Smooth muscle cell (in vitro differentiated cells): ENCODE results near the gene PSMA3. TPM values are rescaled to one million over a fixed set of nuclear protein-coding genes. Genes with fewer than 3 reads are reported as not detected.

Source experiments
- DNase-seq: peaks from one replicate; lab custom pipeline; 2025; ENCODE audit not compliant: unreplicated experiment; lab: John Stamatoyannopoulos, UW
- H2AFZ ChIP-seq: fragments of 200-600 bp; sonication (generic); 2 replicates; pipeline ENCODE4 v1.6.0; 2016; ENCODE audit warnings: antibody characterized with exemption, low read depth, mild to moderate bottlenecking
- H3F3A ChIP-seq: fragments of 200-600 bp; sonication (generic); 2 replicates; pipeline ENCODE4 v1.6.0; 2017; ENCODE audit warnings: antibody characterized with exemption, low read depth
- H3K27ac ChIP-seq: fragments of 200-600 bp; sonication (generic); 2 replicates; pipeline ENCODE4 v1.5.1; 2016; ENCODE audit warnings: low read depth, mild to moderate bottlenecking
- H3K27me3 ChIP-seq: fragments of 200-600 bp; sonication (generic); 2 replicates; pipeline ENCODE4 v1.6.1; 2016; ENCODE audit warnings: low read depth, mild to moderate bottlenecking
- H3K36me3 ChIP-seq: fragments of 200-600 bp; sonication (generic); 2 replicates; pipeline ENCODE4 v1.5.1; 2016; ENCODE audit warnings: low read depth
- H3K4me1 ChIP-seq: fragments of 200-600 bp; sonication (generic); 2 replicates; pipeline ENCODE4 v1.5.1; 2016; ENCODE audit warnings: low read depth
- H3K4me2 ChIP-seq: fragments of 200-600 bp; sonication (generic); 2 replicates; pipeline ENCODE4 v1.6.0; 2016; ENCODE audit warnings: mild to moderate bottlenecking
- H3K4me3 ChIP-seq: fragments of 200-600 bp; sonication (generic); 2 replicates; pipeline ENCODE4 v1.5.1; 2016; ENCODE audit warnings: mild to moderate bottlenecking
- H3K79me2 ChIP-seq: fragments of 200-600 bp; sonication (generic); 2 replicates; pipeline ENCODE4 v1.6.0; 2016; ENCODE audit warnings: low read depth, mild to moderate bottlenecking
- H3K9ac ChIP-seq: fragments of 200-600 bp; sonication (generic); 2 replicates; pipeline ENCODE4 v1.6.0; 2016; ENCODE audit warnings: low read depth
- H3K9me3 ChIP-seq: fragments of 200-600 bp; sonication (generic); replicated peaks from 2 replicates; pipeline ENCODE4 v1.5.1; 2016; ENCODE audit warnings: low read depth
- H4K20me1 ChIP-seq: fragments of 200-600 bp; sonication (generic); 2 replicates; pipeline ENCODE4 v1.6.0; 2016; ENCODE audit warnings: low read depth
- CTCF ChIP-seq: fragments of 200-600 bp; sonication (generic); IDR thresholded peaks from 2 replicates; pipeline ENCODE4 v1.5.1; 2017; ENCODE audit warnings: borderline replicate concordance, mild to moderate bottlenecking, antibody characterized with exemption; ENCODE audit not compliant: insufficient read depth, poor library complexity, severe bottlenecking
- WGBS: methylation state at CpG from one replicate; pipeline ENCODE4 v1.1.7; 2016; ENCODE audit warnings: low lambda C conversion rate; 5-methylcytosine and 5-hydroxymethylcytosine counted together
- polyA plus RNA-seq: library from polyadenylated mRNA; unstranded; fragments of >200 nt; fragmentation: Nextera tagmentation; extraction: Ambion mirVana; gene quantifications from 2 replicates; pipeline ENCODE4 v1.2.1, GENCODE V29; 2016
- total RNA-seq: library from RNA; depleted of rRNA; stranded (reverse); fragments of >200 nt; gene quantifications from 2 replicates; pipeline ENCODE4 v1.2.3, GENCODE V29; 2014

Gene PSMA3
- total and polyA plus RNA-seq, 2 experiments from 2014 or later: 133 to 189 TPM

GRCh38 chr14:58199726-58200479 lies 44.7 kb upstream of the PSMA3 start, which contains the start of gene ACTR10:
Gene ACTR10, plus strand, starts transcription at chr14:58200149. Its CDS starts 69 bp downstream, at chr14:58200218.
- Histone ChIP-seq H3F3A (no peaks in the 10 kb centered on the region), H3K9ac (peak within 1 kb of the TSS; percentile 94), H3K27me3 (no peaks in the 10 kb centered on the region), H3K9me3 (no peaks in the 10 kb centered on the region), H4K20me1 (peaks cover 7% of the 10 kb centered on the region), H3K4me3 (peak within 1 kb of the TSS; percentile 91), H3K79me2 (peaks cover 46% of the 10 kb centered on the region), H3K36me3 (no peaks in the 10 kb centered on the region), H2AFZ (peak within 1 kb of the TSS; percentile 99), H3K4me2 (peak within 1 kb of the TSS; percentile 100), H3K27ac (peak within 1 kb of the TSS; percentile 95), H3K4me1 (peaks cover 16% of the 10 kb centered on the region)
- DNase-seq: peak; percentile 70
- 0% methylated on average over 46 of the region's 78 CpGs for whole genome bisulfite sequencing
- no peak for TF ChIP-seq CTCF

GRCh38 chr14:58200480-58200841 lies 44.2 kb upstream of the PSMA3 start:
- H2AFZ ChIP-seq: peak overlapping the region; percentile 99
- no peaks in the 10 kb centered on the region for H3K9me3 ChIP-seq
- H4K20me1 ChIP-seq: peaks cover 12% of the 10 kb centered on the region
- H3K27ac ChIP-seq: peak overlapping the region; percentile 95
- no peaks in the 10 kb centered on the region for H3K36me3 ChIP-seq
- peaks cover 16% of the 10 kb centered on the region for H3K4me1 ChIP-seq
- H3K27me3 ChIP-seq: no peaks in the 10 kb centered on the region
- no peak for DNase-seq
- no peaks in the 10 kb centered on the region for H3F3A ChIP-seq
- H3K4me2 ChIP-seq: peak overlapping the region; percentile 100
- peak overlapping the region; percentile 94 for H3K9ac ChIP-seq
- peaks cover 46% of the 10 kb centered on the region for H3K79me2 ChIP-seq
- H3K4me3 ChIP-seq: peak overlapping the region; percentile 91
- TF ChIP-seq CTCF: no peak
- WGBS: 2% methylated on average over 11 of the region's 11 CpGs

GRCh38 chr14:58200846-58201245 lies 43.8 kb upstream of the PSMA3 start:
- DNase-seq: no peak
- Histone ChIP-seq H3K36me3 (no peaks in the 10 kb centered on the region), H3K9ac (peak overlapping the region; percentile 94), H2AFZ (peak overlapping the region; percentile 99), H3K4me1 (peaks cover 16% of the 10 kb centered on the region), H3K27me3 (no peaks in the 10 kb centered on the region), H4K20me1 (peaks cover 14% of the 10 kb centered on the region), H3K4me2 (peak overlapping the region; percentile 100), H3K4me3 (peak overlapping the region; percentile 91), H3F3A (no peaks in the 10 kb centered on the region), H3K79me2 (peaks cover 48% of the 10 kb centered on the region), H3K9me3 (no peaks in the 10 kb centered on the region), H3K27ac (peak overlapping the region; percentile 95)
- no peak for TF ChIP-seq CTCF
- WGBS: 22% methylated on average over 2 of the region's 2 CpGs

- Histone ChIP-seq H3F3A (no peaks in the 10 kb centered on the region), H3K36me3 (peaks cover 21% of the 10 kb centered on the region), H3K27me3 (no peaks in the 10 kb centered on the region), H3K9me3 (no peaks in the 10 kb centered on the region), H3K9ac (no peak overlapping the region), H3K4me3 (no peak overlapping the region), H2AFZ (no peak overlapping the region), H3K79me2 (peaks cover 15% of the 10 kb centered on the region), H3K4me1 (no peaks in the 10 kb centered on the region), H3K4me2 (no peak overlapping the region), H3K27ac (no peak overlapping the region), H4K20me1 (peaks cover 4% of the 10 kb centered on the region)
- DNase-seq: no peak
- TF ChIP-seq CTCF: no peak
These were observed 31.5 kb upstream of the PSMA3 start for GRCh38 chr14:58213176-58213575.
